Measurements from ENCODE around the gene SLC50A1. TPM values are rescaled to one million over a fixed set of nuclear protein-coding genes. Genes with fewer than 3 reads are reported as not detected.

SLC50A1 gene
- total and polyA plus RNA-seq, 9 of the 15 experiments (the other 6 are each of a cell fraction or from before 2014, with no cell fraction given), result 46.5 to 132 (median 91.9) TPM

GRCh38 chr1:155105604-155106011 is 30.0 kb upstream of the SLC50A1 start:
- H3K36me3 ChIP-seq (ENCODE audit: control insufficient read depth, insufficient read depth, low read length), result no peaks in the 10 kb centered on the region
- in situ Hi-C loops (cut with MboI) (no loop called here), intact Hi-C loops (cut with micrococcal nuclease) (no loop called here)
- DNase-seq (ENCODE audit: extremely low read depth in 1 of 4, low spot score in 3 of 4) (peak in 1 of 4 experiments; percentile 4), ATAC-seq (peak; percentile 31; the same call in 2 of the 3 replicates), FAIRE-seq (peak; percentile 49)
- no peaks in the 10 kb centered on the region for H3K9me1 ChIP-seq (ENCODE audit: control insufficient read depth, insufficient read depth, low read length)
- H3K9ac ChIP-seq (ENCODE audit: insufficient read depth in 1 of 2, low read depth in 2 of 2, low read length in 2 of 2), result peak overlapping the region in 1 of 2 experiments; percentile 11; a peak in 1 of 4 replicates
- ChIA-PET CTCF (ENCODE audit: low intra/inter-chr PET ratio) (no interaction called here), POLR2A (no interaction called here)
- no peaks in the 10 kb centered on the region for H3K9me3 ChIP-seq (replicated peaks; ENCODE audit: control insufficient read depth, insufficient read depth, low read depth, low read length)
- no peak overlapping the region for H3K4me3 ChIP-seq
- peaks cover 7 to 12% of the 10 kb centered on the region in 2 experiments; a peak in 4 of 5 replicates for H3K4me1 ChIP-seq (replicated peaks in 1 of 2; ENCODE audit: control insufficient read depth in 2 of 2, insufficient read depth in 2 of 2, low read length in 2 of 2)
- TF ChIP-seq ZSCAN32 (CRISPR knock-in tag; IDR thresholded peaks at IDR 0.05) (no peak), MCM5 (IDR thresholded peaks at IDR 0.05; ENCODE audit: low read depth) (no peak), EWSR1 (IDR thresholded peaks at IDR 0.05; ENCODE audit: borderline replicate concordance, low read depth, partially characterized antibody) (no peak), HDGF (IDR thresholded peaks at IDR 0.05) (no peak)
- no TSS peak for BruUV-seq (replicated peaks)
- H3K4me2 ChIP-seq (ENCODE audit: insufficient read depth, low read length), result no peak overlapping the region
- no peak overlapping the region for H3K27ac ChIP-seq (ENCODE audit: extremely low read depth, low read depth, low read length)
- no peaks in the 10 kb centered on the region for H4K20me1 ChIP-seq (replicated peaks; ENCODE audit: control insufficient read depth, insufficient read depth, low read length)
- peak overlapping the region; percentile 67; the same call in 1 of the 2 replicates for H2AFZ ChIP-seq (ENCODE audit: low read depth, low read length)
- WGBS (ENCODE audit: insufficient coverage, low coverage, missing lambda C conversion rate), result 66% methylated on average over 7 of the region's 7 CpGs
- no peaks in the 10 kb centered on the region for H3K27me3 ChIP-seq (ENCODE audit: control insufficient read depth in 2 of 2, insufficient read depth in 2 of 2, low read length in 2 of 2)
- H3K79me2 ChIP-seq (ENCODE audit: control insufficient read depth, insufficient read depth, low read length), result no peaks in the 10 kb centered on the region

- Histone ChIP-seq H3K9ac (ENCODE audit: insufficient read depth in 1 of 2, low read depth in 2 of 2, low read length in 2 of 2) (no peak overlapping the region), H3K79me2 (ENCODE audit: control insufficient read depth, insufficient read depth, low read length) (no peaks in the 10 kb centered on the region), H3K9me3 (replicated peaks; ENCODE audit: control insufficient read depth, insufficient read depth, low read depth, low read length) (no peaks in the 10 kb centered on the region), H3K27me3 (ENCODE audit: control insufficient read depth in 2 of 2, insufficient read depth in 2 of 2, low read length in 2 of 2) (no peaks in the 10 kb centered on the region), H3K9me1 (ENCODE audit: control insufficient read depth, insufficient read depth, low read length) (no peaks in the 10 kb centered on the region), H3K4me3 (no peak overlapping the region), H2AFZ (ENCODE audit: low read depth, low read length) (no peak overlapping the region), H3K4me2 (ENCODE audit: insufficient read depth, low read length) (no peak overlapping the region), H3K27ac (ENCODE audit: extremely low read depth, low read depth, low read length) (no peak overlapping the region), H3K4me1 (replicated peaks in 1 of 2; ENCODE audit: control insufficient read depth in 2 of 2, insufficient read depth in 2 of 2, low read length in 2 of 2) (peaks cover 8 to 12% of the 10 kb centered on the region in 2 experiments; a peak in 4 of 5 replicates), H4K20me1 (replicated peaks; ENCODE audit: control insufficient read depth, insufficient read depth, low read length) (no peaks in the 10 kb centered on the region), H3K36me3 (ENCODE audit: control insufficient read depth, insufficient read depth, low read length) (no peaks in the 10 kb centered on the region)
- 52% methylated on average over 4 of the region's 6 CpGs for WGBS (ENCODE audit: insufficient coverage, low coverage, missing lambda C conversion rate)
- DNase-seq (ENCODE audit: extremely low read depth in 1 of 4, low spot score in 3 of 4) (no peak), FAIRE-seq (no peak), ATAC-seq (no peak)
- intact Hi-C loops (cut with micrococcal nuclease) (no loop called here), in situ Hi-C loops (cut with MboI) (no loop called here)
- ChIA-PET CTCF (ENCODE audit: low intra/inter-chr PET ratio) (no interaction called here), POLR2A (interaction anchor here (0.7 to 1.6 kb wide), 4 partner anchors 9 to 87 kb away, joined by 3 to 6 read pairs (median 4); no protein-coding TSS in a partner anchor)
- BruUV-seq (replicated peaks), result no TSS peak
- TF ChIP-seq RBM34 (IDR thresholded peaks at IDR 0.05; ENCODE audit: borderline replicate concordance, insufficient read depth, low read length), result no peak
- TF ChIP-seq PML (IDR thresholded peaks at IDR 0.05; ENCODE audit: low read length), result no peak
- no peak for TF ChIP-seq E2F4 (CRISPR knock-in tag; IDR thresholded peaks at IDR 0.05; ENCODE audit: low read depth)
- TF ChIP-seq MCM3 (IDR thresholded peaks at IDR 0.05), result no peak
- no peak for TF ChIP-seq ZNF263 (CRISPR knock-in tag; IDR thresholded peaks at IDR 0.05; ENCODE audit: borderline replicate concordance)
Observed at GRCh38 chr1:155106862-155107261, 28.8 kb upstream of the SLC50A1 start.

Measured in K562 (cell line).